Measurements from ENCODE around the gene KCND3.

- TF ChIP-seq, protein P1, sequence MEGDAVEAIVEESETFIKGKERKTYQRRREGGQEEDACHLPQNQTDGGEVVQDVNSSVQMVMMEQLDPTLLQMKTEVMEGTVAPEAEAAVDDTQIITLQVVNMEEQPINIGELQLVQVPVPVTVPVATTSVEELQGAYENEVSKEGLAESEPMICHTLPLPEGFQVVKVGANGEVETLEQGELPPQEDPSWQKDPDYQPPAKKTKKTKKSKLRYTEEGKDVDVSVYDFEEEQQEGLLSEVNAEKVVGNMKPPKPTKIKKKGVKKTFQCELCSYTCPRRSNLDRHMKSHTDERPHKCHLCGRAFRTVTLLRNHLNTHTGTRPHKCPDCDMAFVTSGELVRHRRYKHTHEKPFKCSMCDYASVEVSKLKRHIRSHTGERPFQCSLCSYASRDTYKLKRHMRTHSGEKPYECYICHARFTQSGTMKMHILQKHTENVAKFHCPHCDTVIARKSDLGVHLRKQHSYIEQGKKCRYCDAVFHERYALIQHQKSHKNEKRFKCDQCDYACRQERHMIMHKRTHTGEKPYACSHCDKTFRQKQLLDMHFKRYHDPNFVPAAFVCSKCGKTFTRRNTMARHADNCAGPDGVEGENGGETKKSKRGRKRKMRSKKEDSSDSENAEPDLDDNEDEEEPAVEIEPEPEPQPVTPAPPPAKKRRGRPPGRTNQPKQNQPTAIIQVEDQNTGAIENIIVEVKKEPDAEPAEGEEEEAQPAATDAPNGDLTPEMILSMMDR (IDR thresholded peaks at IDR 0.05; ENCODE audit: low read depth, low read length, missing input control), result no peak
- TF ChIP-seq TAF1 (conservative IDR thresholded peaks at IDR 0.05), result no peak
- TF ChIP-seq JUND (IDR thresholded peaks at IDR 0.05), result no peak
Observed at GRCh38 chr1:111895469-111895868, 94.0 kb downstream of the KCND3 start.
